Measurements from ENCODE around the gene HOXB6.

- TF ChIP-seq CTCF (IDR thresholded peaks at IDR 0.05) (no peak), POLR2A (IDR thresholded peaks at IDR 0.05) (no peak), EP300 (IDR thresholded peaks at IDR 0.05) (no peak)
These were observed 22.4 kb upstream of the HOXB6 start for GRCh38 chr17:48627118-48627597.

All from ovary (tissue), 3 donors.